C4-2B (cell line): ENCODE data around the gene CRIP2.

ENCODE experiments used
- ZFX ChIP-seq: fragments of 450-650 bp; IDR thresholded peaks from 2 replicates; pipeline ENCODE4 v1.6.1; 2017
- TF ChIP-seq, protein P1 (sequence below): fragments of 450-650 bp; conservative IDR thresholded peaks from 2 replicates; pipeline ENCODE4 v1.5.1; 2017; ENCODE audit warnings: mild to moderate bottlenecking

DNA sequence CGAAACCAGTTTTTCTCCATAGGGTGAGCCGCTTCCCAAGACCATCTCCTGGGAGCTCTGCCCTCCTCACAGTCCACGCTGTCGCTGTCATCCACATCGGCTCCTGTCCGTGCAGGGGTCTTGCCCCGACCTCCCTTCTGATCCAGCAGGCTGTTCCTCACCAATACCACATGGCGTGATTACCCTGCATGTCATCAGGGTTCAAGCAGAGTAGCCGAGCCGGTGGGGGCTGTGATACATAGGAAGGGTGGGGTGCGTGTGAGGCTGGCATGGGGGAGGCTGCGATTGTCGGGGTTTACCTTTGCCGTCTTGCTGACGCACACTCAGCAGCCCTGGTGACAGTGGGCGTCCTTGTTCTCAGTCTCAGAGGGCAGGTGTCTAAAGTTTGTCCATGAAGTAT is 33.4 kb downstream of the CRIP2 start:
- TF ChIP-seq, protein P1, sequence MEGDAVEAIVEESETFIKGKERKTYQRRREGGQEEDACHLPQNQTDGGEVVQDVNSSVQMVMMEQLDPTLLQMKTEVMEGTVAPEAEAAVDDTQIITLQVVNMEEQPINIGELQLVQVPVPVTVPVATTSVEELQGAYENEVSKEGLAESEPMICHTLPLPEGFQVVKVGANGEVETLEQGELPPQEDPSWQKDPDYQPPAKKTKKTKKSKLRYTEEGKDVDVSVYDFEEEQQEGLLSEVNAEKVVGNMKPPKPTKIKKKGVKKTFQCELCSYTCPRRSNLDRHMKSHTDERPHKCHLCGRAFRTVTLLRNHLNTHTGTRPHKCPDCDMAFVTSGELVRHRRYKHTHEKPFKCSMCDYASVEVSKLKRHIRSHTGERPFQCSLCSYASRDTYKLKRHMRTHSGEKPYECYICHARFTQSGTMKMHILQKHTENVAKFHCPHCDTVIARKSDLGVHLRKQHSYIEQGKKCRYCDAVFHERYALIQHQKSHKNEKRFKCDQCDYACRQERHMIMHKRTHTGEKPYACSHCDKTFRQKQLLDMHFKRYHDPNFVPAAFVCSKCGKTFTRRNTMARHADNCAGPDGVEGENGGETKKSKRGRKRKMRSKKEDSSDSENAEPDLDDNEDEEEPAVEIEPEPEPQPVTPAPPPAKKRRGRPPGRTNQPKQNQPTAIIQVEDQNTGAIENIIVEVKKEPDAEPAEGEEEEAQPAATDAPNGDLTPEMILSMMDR, result no peak
- no peak for TF ChIP-seq ZFX
